AG04450 (cell line): Measurements from ENCODE around the gene ARHGEF37. TPM values are rescaled to one million over a fixed set of nuclear protein-coding genes. Genes with fewer than 3 reads are reported as not detected.
A peak's percentile ranks its signal among the peaks of the same experiment; 100 is the strongest.

Experiments
- CTCF ChIA-PET: fragments of 300-600, 350-600 bp; formaldehyde crosslinking; extraction: SDS; loops from one replicate; lab custom pipeline; 2022; ENCODE audit warnings: antibody characterized with exemption, inconsistent platforms; lab: Charles Lee
- POLR2A ChIA-PET: fragments of 350-600 bp; formaldehyde crosslinking; extraction: SDS; loops from one replicate; lab custom pipeline; 2021; ENCODE audit warnings: antibody characterized with exemption, inconsistent platforms; lab: Yijun Ruan, JAX
- DNase-seq: peaks from one replicate; pipeline ENCODE4 v3.0.0-alpha.2; 2011; ENCODE audit warnings: low read depth, low spot score
- H3K27ac ChIP-seq: one replicate; pipeline ENCODE4 v1.5.1; 2012; ENCODE audit warnings: low read depth, low read length, control low read depth
- H3K27me3 ChIP-seq: one replicate; pipeline ENCODE4 v1.6.0; 2012; ENCODE audit warnings: low read length; ENCODE audit not compliant: control insufficient read depth, insufficient read depth
- H3K4me3 ChIP-seq: 2 replicates; pipeline ENCODE4 v1.5.1; 2011; ENCODE audit warnings: mild to moderate bottlenecking, low read depth, low read length, control low read depth
- H3K9me3 ChIP-seq: 2 replicates; pipeline ENCODE4 v1.5.1; 2012; ENCODE audit warnings: low read length; ENCODE audit not compliant: control insufficient read depth, insufficient read depth
- polyA plus RNA-seq: library from polyadenylated mRNA; depleted of rRNA; stranded (reverse); fragments of >200 nt; gene quantifications from 2 replicates; pipeline ENCODE4 v1.2.3, GENCODE V29; 2011
- TF ChIP-seq, protein P1 (sequence below): IDR thresholded peaks from 2 replicates; pipeline ENCODE4 v1.5.1; 2011; ENCODE audit warnings: low read depth, low read length, control low read depth, inconsistent platforms

The ARHGEF37 gene
- polyA plus RNA-seq, 1 experiment, result 0.74 TPM

DNA sequence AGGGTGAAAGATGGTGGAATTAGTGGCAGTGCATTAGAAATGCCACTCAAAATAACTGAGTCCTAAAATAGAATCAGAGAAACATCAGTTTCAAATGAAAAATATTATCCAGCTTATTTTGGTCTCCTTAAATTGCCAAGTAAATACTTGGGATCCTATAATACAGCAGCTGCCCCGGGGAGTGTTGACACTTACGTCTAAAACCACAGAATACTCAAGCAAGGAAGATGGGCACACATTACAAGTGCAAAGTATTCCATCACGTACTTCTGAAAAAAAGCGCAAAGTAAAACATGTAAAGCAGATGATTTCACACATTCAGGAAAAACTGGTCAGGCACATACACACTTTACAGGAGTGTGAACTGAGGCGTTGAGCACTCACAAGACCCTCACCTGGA lies 2.4 kb upstream of the ARHGEF37 start:
- Histone ChIP-seq H3K27me3 (no peaks in the 10 kb centered on the region), H3K9me3 (no peaks in the 10 kb centered on the region), H3K27ac (no peak overlapping the region), H3K4me3 (no peak overlapping the region)
- CTCF ChIA-PET, result interaction anchor here (0.6 to 3.7 kb wide), 3 partner anchors 14 to 39 kb away, joined by 3 to 17 read pairs (median 14); no protein-coding TSS in a partner anchor
- POLR2A ChIA-PET, result no interaction called here
- TF ChIP-seq, protein P1, sequence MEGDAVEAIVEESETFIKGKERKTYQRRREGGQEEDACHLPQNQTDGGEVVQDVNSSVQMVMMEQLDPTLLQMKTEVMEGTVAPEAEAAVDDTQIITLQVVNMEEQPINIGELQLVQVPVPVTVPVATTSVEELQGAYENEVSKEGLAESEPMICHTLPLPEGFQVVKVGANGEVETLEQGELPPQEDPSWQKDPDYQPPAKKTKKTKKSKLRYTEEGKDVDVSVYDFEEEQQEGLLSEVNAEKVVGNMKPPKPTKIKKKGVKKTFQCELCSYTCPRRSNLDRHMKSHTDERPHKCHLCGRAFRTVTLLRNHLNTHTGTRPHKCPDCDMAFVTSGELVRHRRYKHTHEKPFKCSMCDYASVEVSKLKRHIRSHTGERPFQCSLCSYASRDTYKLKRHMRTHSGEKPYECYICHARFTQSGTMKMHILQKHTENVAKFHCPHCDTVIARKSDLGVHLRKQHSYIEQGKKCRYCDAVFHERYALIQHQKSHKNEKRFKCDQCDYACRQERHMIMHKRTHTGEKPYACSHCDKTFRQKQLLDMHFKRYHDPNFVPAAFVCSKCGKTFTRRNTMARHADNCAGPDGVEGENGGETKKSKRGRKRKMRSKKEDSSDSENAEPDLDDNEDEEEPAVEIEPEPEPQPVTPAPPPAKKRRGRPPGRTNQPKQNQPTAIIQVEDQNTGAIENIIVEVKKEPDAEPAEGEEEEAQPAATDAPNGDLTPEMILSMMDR, result no peak
- no peak for DNase-seq

DNA sequence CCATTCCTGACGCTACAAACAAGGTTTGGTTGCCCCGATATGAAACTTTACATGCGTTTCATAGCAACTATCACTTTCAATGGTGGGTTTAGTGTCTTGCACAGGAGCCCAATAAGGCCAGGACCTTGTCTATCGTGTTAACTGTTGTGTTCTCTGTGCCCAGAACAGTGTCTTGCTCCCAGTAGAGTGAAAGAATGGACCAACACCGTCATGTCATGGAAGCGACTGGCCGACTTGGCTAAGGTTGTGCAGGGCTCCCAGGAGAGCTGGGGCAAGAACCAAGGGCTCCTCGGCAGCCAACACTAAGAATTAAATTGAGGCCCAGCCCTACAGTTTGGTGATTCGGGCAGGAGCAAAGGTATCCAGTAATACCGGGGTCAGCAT lies 498 bp upstream of the ARHGEF37 start:
- no peak overlapping the region for H3K27ac ChIP-seq
- peak overlapping the region; percentile 49 for H3K4me3 ChIP-seq
- TF ChIP-seq, protein P1, result no peak
- DNase-seq, result no peak
- H3K27me3 ChIP-seq, result no peaks in the 10 kb centered on the region
- CTCF ChIA-PET, result interaction anchor here (0.6 to 3.7 kb wide), 3 partner anchors 16 to 255 kb away, joined by 3 to 17 read pairs (median 3); no protein-coding TSS in a partner anchor
- POLR2A ChIA-PET, result interaction anchor here (2.0 kb wide), 1 partner anchor 30 kb away, joined by 7 read pairs; no protein-coding TSS in a partner anchor
- no peaks in the 10 kb centered on the region for H3K9me3 ChIP-seq

DNA sequence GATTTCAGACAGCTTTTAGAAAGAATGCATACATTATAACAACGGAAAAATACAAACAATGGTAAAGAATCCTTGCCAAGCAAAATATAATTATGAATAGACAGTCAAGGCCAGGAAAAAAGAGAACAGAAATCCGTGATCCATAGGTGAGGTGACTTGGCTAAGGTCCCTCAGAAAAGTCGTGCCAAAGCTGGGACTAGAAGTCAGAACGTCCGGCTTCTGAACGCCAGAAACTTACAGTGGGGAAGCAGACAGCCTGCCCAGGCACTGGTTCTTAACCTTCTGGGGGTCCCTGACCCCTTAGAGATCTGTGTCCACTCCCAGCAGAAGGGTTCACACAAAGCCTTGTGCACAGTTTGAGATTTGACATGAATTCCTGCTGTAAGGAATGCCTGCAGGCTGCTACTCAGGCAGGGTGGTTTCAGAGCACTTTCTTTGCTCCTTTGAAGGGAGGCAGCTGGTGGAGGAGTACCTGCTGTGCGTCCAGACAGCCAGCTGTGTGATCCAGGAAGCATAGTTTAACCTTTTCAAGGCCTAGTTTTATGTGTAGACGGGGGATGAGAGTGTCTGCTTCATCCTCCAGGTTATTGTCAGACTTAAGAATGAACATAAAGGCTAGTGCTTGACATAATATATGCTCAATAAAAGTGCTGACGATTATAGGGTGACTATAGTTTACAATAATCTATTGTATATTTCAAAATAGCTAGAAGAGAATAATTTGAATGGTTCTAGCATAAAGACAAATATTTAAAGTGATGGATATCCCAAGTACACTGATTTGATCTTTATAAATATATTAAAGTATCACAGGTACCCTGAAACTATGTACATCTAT lies 852 bp downstream of the ARHGEF37 start:
- POLR2A ChIA-PET, result interaction anchor here (0.5 to 2.0 kb wide), 2 partner anchors 29 to 230 kb away, joined by 5 to 7 read pairs; no protein-coding TSS in a partner anchor
- TF ChIP-seq, protein P1, result no peak
- Histone ChIP-seq H3K9me3 (no peaks in the 10 kb centered on the region), H3K27me3 (no peaks in the 10 kb centered on the region), H3K27ac (no peak overlapping the region), H3K4me3 (peak overlapping the region; percentile 49)
- CTCF ChIA-PET, result interaction anchor here (0.8 to 3.7 kb wide), 4 partner anchors 17 to 37 kb away, joined by 3 to 17 read pairs (median 6); no protein-coding TSS in a partner anchor
- no peak for DNase-seq

DNA sequence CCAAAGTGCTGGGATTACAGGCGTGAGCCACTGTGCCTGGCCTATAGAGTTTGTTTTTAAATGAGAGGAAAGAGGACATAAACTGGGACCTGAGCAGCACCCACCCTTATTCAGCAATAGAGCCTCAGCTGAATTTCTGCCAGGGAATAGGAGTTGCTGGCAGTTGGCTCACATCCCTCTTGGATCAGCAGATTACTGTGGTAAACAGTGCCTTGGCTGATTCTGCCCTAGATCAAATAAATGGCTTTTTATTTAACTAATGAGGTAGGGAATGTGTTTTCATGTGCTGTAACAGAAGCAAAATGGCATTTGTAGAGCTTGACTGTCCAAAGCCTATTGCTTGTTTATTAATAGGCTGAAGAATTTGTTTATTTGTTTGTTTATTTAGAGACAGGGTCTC lies 2.1 kb downstream of the ARHGEF37 start:
- no peak overlapping the region for H3K27ac ChIP-seq
- POLR2A ChIA-PET, result no interaction called here
- no peak for DNase-seq
- TF ChIP-seq, protein P1, result no peak
- CTCF ChIA-PET, result interaction anchor here (2.1 kb wide), 1 partner anchor 35 kb away, joined by 7 read pairs; no protein-coding TSS in a partner anchor
- H3K27me3 ChIP-seq, result no peaks in the 10 kb centered on the region
- no peak overlapping the region for H3K4me3 ChIP-seq
- no peaks in the 10 kb centered on the region for H3K9me3 ChIP-seq

DNA sequence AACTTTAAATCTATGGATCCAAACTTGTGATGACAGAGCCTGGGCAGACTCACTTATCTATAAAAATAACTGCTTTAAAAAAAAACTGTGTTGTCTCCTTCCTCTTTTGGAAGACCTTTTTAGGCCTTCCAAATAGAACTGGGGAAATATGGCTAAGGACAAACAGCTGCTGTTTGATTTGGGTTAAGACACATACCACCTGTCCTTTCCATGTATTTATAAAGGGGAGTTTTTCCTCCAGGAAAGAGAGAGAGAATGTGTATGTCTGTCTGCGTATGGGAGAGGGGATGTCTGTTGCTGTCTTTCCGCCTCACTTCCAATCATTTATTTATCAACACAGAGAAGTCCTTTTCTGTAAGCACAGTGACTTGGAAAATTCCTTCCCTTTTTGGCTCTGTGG lies 2.8 kb downstream of the ARHGEF37 start:
- TF ChIP-seq, protein P1, result no peak
- Histone ChIP-seq H3K9me3 (no peaks in the 10 kb centered on the region), H3K4me3 (no peak overlapping the region), H3K27ac (no peak overlapping the region), H3K27me3 (no peaks in the 10 kb centered on the region)
- CTCF ChIA-PET, result interaction anchor here (1.1 kb wide), 1 partner anchor 21 kb away, joined by 3 read pairs; no protein-coding TSS in a partner anchor
- POLR2A ChIA-PET, result no interaction called here
- no peak for DNase-seq
